ENCODE results near the gene NKAIN4. TPM values are rescaled to one million over a fixed set of nuclear protein-coding genes. Genes with fewer than 3 reads are reported as not detected.

The NKAIN4 gene
- total and polyA plus RNA-seq, 2 experiments from 2014 or later, result 12.6 to 13.2 TPM

GRCh38 chr20:63261795-63262528 lies 7.7 kb upstream of the NKAIN4 start:
- Histone ChIP-seq H4K20me1 (replicated peaks; ENCODE audit: insufficient read depth) (no peaks in the 10 kb centered on the region), H3K79me2 (replicated peaks; ENCODE audit: insufficient read depth) (no peaks in the 10 kb centered on the region), H3K36me3 (ENCODE audit: insufficient read depth) (no peaks in the 10 kb centered on the region), H3K4me3 (no peak overlapping the region), H3K4me1 (ENCODE audit: insufficient read depth) (no peaks in the 10 kb centered on the region; the same call in 1 of the 2 replicates), H3K9me2 (ENCODE audit: insufficient read depth) (no peaks in the 10 kb centered on the region), H2AFZ (peak overlapping the region; percentile 32; the same call in 1 of the 2 replicates), H3F3A (replicated peaks; ENCODE audit: low read depth) (no peaks in the 10 kb centered on the region), H3K27me3 (ENCODE audit: insufficient read depth) (no peaks in the 10 kb centered on the region), H3K4me2 (no peak overlapping the region), H3K27ac (ENCODE audit: low read depth) (no peak overlapping the region)
- TF ChIP-seq STAT1 (IDR thresholded peaks at IDR 0.05; ENCODE audit: unreplicated experiment), result no peak
- no peak for TF ChIP-seq ZNF331 (CRISPR knock-in tag; IDR thresholded peaks at IDR 0.05; ENCODE audit: low read depth)
- no peak for TF ChIP-seq ETS1 (IDR thresholded peaks at IDR 0.05)
- Mint-ChIP-seq H3K36me3 (ENCODE audit: low read depth) (no peaks in the 10 kb centered on the region; the same call in 2 of the 3 replicates), H3K27me3 (ENCODE audit: insufficient read depth, low read depth, poor library complexity) (peaks cover 30% of the 10 kb centered on the region), H3K27ac (no peak overlapping the region), H3K4me1 (peaks cover 11% of the 10 kb centered on the region), H3K4me3 (no peak overlapping the region), H3K9me3 (no peaks in the 10 kb centered on the region)
- ATAC-seq (no peak), DNase-seq (ENCODE audit: low spot score) (no peak)

- H3K9me2 ChIP-seq (ENCODE audit: insufficient read depth), result no peaks in the 10 kb centered on the region
- Mint-ChIP-seq H3K27me3 (ENCODE audit: insufficient read depth, low read depth, poor library complexity) (peaks cover 36% of the 10 kb centered on the region), H3K36me3 (ENCODE audit: low read depth) (no peaks in the 10 kb centered on the region; the same call in 2 of the 3 replicates), H3K4me1 (peaks cover 13% of the 10 kb centered on the region), H3K9me3 (no peaks in the 10 kb centered on the region), H3K27ac (no peak overlapping the region), H3K4me3 (no peak overlapping the region)
- peak overlapping the region; percentile 32; the same call in 1 of the 2 replicates for H2AFZ ChIP-seq
- no peak overlapping the region for H3K4me3 ChIP-seq
- no peak overlapping the region for H3K4me2 ChIP-seq
- no peak for TF ChIP-seq EZH2 (IDR thresholded peaks at IDR 0.05; ENCODE audit: low read depth, unreplicated experiment)
- no peak for TF ChIP-seq EZH2phosphoT487 (IDR thresholded peaks at IDR 0.05; ENCODE audit: unreplicated experiment)
- TF ChIP-seq ETS1 (IDR thresholded peaks at IDR 0.05), result no peak
- H3K27me3 ChIP-seq (ENCODE audit: insufficient read depth), result 0 out of 2 replicates have a peak, but pooled peaks cover under 1% of the 10 kb centered on the region
- ATAC-seq (peak; percentile 29), DNase-seq (ENCODE audit: low spot score) (no peak)
- no peaks in the 10 kb centered on the region for H3F3A ChIP-seq (replicated peaks; ENCODE audit: low read depth)
- no peaks in the 10 kb centered on the region for H3K79me2 ChIP-seq (replicated peaks; ENCODE audit: insufficient read depth)
- no peaks in the 10 kb centered on the region for H3K36me3 ChIP-seq (ENCODE audit: insufficient read depth)
- H3K4me1 ChIP-seq (ENCODE audit: insufficient read depth), result no peaks in the 10 kb centered on the region; the same call in 1 of the 2 replicates
- H4K20me1 ChIP-seq (replicated peaks; ENCODE audit: insufficient read depth), result no peaks in the 10 kb centered on the region
- no peak overlapping the region for H3K27ac ChIP-seq (ENCODE audit: low read depth)
Observed at GRCh38 chr20:63261060-63261794, 7.0 kb upstream of the NKAIN4 start.
